ENCODE measurements around the gene TOB1.
"Not testable (repeated sequence)": the region's sequence is repeated elsewhere in the genome, so short reads cannot be mapped to it uniquely, and the experiment has no call there.

The TOB1 gene

GRCh38 chr17:50898369-50899004 is 32.3 kb upstream of the TOB1 start:
- FAIRE-seq (no peak), DNase-seq (ENCODE audit: insufficient read length, low spot score) (no peak)

- not testable (repeated sequence) for DNase-seq (ENCODE audit: insufficient read length, low spot score); FAIRE-seq
Measured at GRCh38 chr17:50894513-50894912, 28.4 kb upstream of the TOB1 start.

DNA sequence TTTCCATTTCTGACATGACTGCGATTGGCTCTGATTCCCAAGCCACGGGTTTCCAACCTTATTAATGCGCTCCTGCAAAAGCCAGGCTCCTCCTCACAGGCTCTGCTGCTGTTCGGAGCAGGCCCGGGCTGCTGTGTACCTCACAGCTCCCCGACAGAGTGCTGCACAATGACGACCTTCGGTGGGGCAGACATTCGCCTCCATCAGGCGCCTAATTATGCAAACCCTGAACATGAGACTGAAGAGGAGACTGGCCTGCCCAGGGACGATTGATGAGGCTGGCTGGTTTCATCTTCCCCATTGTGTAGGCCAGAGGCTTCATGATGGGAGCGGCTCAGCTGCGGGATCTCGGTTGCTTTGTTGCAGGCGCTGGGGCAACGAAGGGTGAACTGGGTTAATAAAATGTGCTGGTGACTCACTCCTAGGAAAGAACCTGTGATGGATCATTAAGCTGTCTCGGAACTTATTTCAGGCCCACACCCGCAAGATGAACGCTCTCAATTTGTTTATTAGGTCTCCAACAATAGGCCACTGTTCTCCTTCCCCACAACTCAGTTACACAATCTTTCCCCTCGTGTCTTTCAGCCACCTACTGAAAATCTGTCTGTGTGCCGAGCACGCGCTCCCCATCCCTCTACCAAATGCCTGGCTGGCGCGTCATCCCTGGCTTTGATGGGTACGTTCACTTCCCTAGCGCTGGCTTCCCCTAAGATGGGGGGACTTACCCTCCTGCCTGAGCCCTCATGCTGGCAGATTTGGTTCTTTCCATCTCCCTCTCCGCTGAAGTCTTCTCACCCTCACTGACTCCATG is 27.2 kb upstream of the TOB1 start:
- no peak for FAIRE-seq
- DNase-seq (ENCODE audit: insufficient read length, low spot score) = no peak

DNA sequence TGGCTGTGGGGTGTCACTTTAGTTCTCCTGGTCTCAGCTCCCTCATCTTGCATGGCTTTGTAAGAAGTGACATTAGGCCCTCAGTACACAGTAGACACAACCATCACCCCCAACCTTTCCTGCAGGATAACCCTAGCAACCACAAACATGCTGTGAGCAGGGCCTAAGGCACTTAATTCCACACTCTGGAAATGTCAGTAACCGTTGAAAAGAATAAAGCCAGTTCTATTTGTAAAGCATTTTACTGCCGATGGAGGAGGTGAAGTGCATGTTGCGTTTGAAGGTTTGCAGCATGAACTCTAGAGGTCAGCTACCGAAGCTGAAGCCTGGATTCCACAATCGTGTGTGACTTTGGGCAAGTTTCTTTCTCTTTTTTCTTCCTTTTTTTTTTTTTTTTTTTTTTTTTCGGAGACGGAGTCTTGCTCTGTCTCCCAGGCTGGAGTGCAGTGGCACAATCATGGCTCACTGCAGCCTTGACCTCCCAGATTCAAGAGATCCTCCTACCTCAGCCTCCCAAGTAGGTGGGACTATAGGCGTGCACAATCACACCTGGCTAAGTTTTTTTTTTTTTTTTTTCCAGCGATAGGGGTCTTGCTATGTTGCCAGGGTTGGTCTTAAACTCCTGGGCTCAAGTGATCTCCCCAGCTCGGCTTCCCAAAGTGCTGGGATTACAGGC is 26.1 kb upstream of the TOB1 start:
- no peak for FAIRE-seq

DNA sequence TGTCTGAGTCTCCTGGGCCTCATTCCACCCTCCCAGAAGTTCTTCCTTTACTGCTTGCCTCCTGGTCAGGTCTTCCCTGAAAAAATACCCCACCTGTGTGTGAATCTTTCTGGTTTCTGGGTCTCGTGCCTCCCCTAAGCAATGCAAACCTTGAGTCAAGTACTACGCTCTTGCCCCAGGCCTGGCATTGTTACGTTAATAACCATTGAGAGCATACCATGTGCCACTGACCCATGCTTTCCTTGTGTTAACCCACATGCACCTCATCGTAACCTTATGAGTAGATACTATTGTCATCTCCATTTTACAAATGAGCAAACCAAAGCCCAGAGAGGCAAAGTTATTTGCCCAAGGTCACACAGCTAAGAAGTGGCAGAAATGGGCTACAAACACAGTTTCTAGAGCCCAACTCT is 25.4 kb upstream of the TOB1 start:
- DNase-seq (ENCODE audit: insufficient read length, low spot score) (no peak), FAIRE-seq (no peak)

More for the DNA sequence above, 26.1 kb upstream of the TOB1 start:
- DNase-seq (ENCODE audit: insufficient read length, low spot score) = no peak

- no peak for FAIRE-seq
- no peak for DNase-seq (ENCODE audit: insufficient read length, low spot score)
Measured at GRCh38 chr17:50890675-50891516, 24.7 kb upstream of the TOB1 start.

DNA sequence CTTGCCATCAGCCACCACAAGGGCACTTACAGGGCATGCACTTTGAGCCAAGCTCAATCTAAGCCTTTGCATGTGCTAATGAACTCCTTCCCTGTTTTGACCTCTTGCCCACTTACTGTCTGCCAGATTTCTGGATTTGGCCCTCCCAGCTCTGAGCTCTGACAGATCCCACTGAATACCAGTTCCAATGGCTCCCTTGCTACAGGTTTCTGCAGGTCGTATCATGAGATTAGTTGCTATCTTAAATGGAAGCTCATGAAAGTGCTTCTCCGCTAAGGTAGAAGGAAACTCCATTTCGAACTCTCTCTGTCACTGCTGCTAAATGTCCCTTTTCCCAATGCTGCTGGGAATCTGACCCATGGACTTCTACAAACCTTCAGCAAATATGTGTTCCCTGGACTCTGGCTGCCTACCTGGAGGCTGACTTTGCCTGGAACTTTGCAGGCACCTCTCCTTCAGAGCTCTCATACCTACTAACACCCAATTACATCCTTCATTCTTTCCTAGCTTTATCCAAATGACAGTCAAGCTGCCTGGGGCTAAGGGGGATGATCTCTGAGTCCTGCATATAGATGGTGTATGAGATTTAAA is 23.5 kb upstream of the TOB1 start:
- FAIRE-seq = no peak

DNA sequence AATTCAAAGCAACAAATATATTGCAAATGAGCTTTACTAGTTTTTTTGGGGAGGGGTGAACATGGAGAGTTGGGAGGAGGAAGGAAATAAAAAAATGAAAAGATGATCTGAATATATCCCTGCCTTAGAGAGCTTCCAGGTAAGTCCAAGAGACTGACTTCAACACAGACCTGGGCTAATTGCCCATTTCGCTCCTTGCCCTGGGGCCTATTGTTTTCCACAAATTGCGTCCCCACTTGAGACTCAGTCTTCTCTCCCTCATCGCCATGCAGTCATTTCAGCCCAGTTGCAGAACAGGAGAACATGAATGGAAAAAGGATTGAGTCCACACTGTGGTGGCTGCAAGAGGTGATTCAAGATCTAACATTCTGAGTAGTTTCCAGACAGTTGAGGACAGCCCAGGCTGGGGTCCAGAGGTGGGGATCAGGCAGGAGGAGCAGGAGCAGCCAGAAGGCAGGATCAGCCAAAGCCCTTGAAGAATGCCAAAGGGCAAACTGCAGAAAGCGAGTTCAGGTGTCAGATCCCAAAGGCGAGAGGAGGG is 21.6 kb upstream of the TOB1 start:
- FAIRE-seq = no peak
- no peak for DNase-seq (ENCODE audit: insufficient read length, low spot score)

More for the DNA sequence above, 23.5 kb upstream of the TOB1 start:
- no peak for DNase-seq (ENCODE audit: insufficient read length, low spot score)

- DNase-seq (ENCODE audit: insufficient read length, low spot score) (no peak), FAIRE-seq (no peak)
Measured at GRCh38 chr17:50884439-50885311, 18.5 kb upstream of the TOB1 start.

- FAIRE-seq = no peak
- DNase-seq (ENCODE audit: insufficient read length, low spot score) = no peak
Measured at GRCh38 chr17:50883850-50884438, 17.8 kb upstream of the TOB1 start.

- FAIRE-seq = no peak
- no peak for DNase-seq (ENCODE audit: insufficient read length, low spot score)
Measured at GRCh38 chr17:50882851-50883250, 16.7 kb upstream of the TOB1 start.

DNA sequence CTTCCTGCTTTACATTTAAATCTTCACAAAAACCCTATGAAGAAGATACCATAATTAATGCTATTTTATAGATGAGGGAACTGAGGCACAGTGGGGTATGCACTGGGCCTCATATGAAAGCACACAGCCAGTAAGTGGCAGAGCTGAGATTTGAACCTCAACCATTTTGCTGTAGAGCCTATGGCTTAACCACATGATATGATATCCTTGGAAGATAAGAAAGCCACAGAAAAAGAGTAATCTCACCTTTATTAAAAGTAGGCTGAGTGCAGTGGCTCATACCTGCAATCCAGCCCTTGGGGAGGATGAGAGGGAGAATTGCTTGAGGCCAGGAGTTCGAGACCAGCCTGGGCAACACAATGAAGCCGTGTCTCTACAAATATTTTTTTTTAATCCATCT is 15.0 kb upstream of the TOB1 start:
- DNase-seq (ENCODE audit: insufficient read length, low spot score) = no peak
- FAIRE-seq = no peak

GRCh38 chr17:50879086-50879485 is 12.9 kb upstream of the TOB1 start:
- DNase-seq (ENCODE audit: insufficient read length, low spot score) (no peak), FAIRE-seq (no peak)

GRCh38 chr17:50877838-50878237 is 11.7 kb upstream of the TOB1 start:
- DNase-seq (ENCODE audit: insufficient read length, low spot score) = no peak

DNA sequence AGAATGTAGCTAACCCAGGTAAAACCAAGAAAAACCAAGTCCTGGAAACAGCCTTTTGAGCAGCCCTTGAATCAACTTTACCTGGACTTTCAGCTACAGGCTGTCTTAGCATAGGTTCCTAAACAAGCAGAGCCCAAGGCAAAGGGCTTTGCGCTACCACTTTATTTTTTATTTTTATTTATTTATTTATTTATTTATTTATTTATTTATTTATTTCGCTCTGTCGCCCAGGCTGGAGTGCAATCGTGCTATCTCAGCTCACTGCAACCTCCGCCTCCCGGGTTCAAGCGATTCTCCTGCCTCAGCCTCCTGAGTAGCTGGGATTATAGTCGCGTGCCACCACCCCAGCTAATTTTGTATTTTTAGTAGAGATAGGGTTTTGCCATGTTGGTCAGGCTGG is 10.9 kb upstream of the TOB1 start:
- not testable (repeated sequence) for FAIRE-seq; DNase-seq (ENCODE audit: insufficient read length, low spot score)

More at GRCh38 chr17:50877838-50878237, 11.7 kb upstream of the TOB1 start:
- no peak for FAIRE-seq

DNA sequence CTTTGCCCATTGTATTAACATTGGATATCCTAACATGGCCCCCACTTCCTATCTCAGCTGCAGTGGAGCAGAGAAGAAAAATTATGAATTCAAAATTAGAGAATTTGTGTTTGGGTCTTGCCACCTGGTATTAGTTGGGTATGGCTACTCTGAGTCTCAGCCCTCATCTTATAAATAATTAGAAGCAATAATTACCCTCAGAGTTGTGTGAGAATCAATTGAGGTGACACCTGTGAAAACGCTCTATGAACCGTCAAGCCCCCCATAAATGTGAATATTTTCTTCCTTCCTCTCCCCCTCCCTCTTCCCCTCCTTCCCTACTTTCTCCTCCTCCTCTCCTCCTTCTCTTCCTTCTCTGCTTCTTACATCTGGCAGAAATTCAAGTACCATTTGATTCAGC is 8.9 kb upstream of the TOB1 start:
- FAIRE-seq = no peak
- DNase-seq (ENCODE audit: insufficient read length, low spot score) = no peak

- FAIRE-seq (no peak), DNase-seq (ENCODE audit: insufficient read length, low spot score) (no peak)
Measured at GRCh38 chr17:50872710-50873424, 6.7 kb upstream of the TOB1 start.

DNA sequence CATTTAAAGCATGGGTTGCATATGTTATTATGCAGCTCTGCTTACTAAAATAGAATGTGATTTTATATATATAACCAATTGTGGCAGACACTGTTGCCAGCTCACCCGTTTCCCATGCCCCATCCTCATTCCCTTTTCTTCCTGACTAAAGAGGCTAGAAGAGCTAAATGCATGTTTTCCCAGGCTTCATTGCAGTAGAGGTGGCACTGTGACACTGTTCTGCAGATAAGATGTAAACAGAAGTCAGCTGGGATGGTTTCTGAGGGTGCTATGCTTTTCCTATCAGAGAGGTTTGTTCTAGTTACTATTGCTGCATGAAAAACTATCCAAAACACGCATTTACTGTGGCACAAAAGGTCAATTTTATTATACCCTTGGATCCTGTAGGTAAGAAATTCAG is 5.7 kb upstream of the TOB1 start:
- FAIRE-seq = no peak
- no peak for DNase-seq (ENCODE audit: insufficient read length, low spot score)
